ENCODE data around the gene WDFY2. TPM values are rescaled to one million over a fixed set of nuclear protein-coding genes. Genes with fewer than 3 reads are reported as not detected.

The WDFY2 gene
- total and polyA plus RNA-seq, 2 of the 13 experiments (the other 11 are each of a cell fraction or from before 2014, with no cell fraction given): 22.6 to 27.0 TPM

DNA sequence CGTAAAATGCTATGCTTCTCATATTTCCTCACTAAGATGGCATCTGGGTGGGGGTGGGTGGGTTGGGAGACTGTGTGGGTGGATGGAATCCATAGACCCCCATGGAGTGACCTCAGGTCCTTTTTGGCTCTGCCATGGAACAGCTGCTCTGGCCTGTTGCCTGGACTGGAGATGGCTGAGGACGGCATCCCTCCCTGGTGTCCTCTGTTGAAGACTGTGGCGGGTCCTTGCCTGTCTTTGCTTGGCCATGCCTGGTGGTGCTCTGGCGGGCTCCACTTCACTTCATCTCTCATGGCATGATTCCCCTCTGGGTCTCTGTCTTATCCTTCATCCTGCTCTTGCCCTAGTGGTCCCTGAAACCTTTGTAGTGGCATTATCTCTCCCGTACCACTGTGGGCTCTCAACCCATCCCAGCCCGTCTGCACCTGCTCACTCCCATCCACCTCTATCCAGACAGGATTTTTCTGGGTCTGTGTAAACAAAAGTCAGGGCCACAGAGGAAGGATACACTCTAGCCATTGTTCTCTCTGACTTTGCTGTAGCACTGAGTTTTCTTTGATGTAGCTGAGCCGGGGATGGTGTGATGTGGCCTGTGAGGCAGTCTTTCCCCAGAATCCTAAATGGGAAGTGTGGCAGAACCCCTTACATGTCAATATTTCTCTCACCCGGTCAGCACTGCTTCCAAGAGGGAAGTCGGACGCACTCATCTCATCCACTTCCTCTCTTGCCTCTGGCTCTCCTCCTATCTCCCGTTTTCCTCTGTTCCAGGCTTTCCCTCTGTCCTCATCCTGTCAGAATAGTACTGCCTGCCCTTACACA lies 36.1 kb downstream of the WDFY2 start (continued):
- TF ChIP-seq ZBTB40 (IDR thresholded peaks at IDR 0.05) (no peak), ZBTB40 (CRISPR knock-in tag; IDR thresholded peaks at IDR 0.05) (peak; percentile 57; the same call in 1 of the 2 replicates), CENPT (CRISPR knock-in tag; IDR thresholded peaks at IDR 0.05; ENCODE audit: low read depth) (no peak), TAF1 (CRISPR knock-in tag; IDR thresholded peaks at IDR 0.05) (0 out of 2 replicates have a peak, but pooled peaks have one; percentile 19), FOXO1 (CRISPR knock-in tag; IDR thresholded peaks at IDR 0.05) (peak; percentile 71; the same call in 1 of the 2 replicates), ZNF367 (CRISPR knock-in tag; IDR thresholded peaks at IDR 0.05; ENCODE audit: borderline replicate concordance) (no peak), SATB2 (CRISPR knock-in tag; IDR thresholded peaks at IDR 0.05) (no peak), ZNF792 (CRISPR knock-in tag; IDR thresholded peaks at IDR 0.05) (peak; percentile 79; the same call in 1 of the 2 replicates), FOSL2 (CRISPR knock-in tag; IDR thresholded peaks at IDR 0.05) (peak; percentile 73), ZNF3 (CRISPR knock-in tag; IDR thresholded peaks at IDR 0.05) (no peak), TFE3 (CRISPR knock-in tag; IDR thresholded peaks at IDR 0.05) (peak; percentile 44), TGIF2 (CRISPR knock-in tag; IDR thresholded peaks at IDR 0.05) (peak; percentile 60), PTBP1 (IDR thresholded peaks at IDR 0.05; ENCODE audit: low read depth, low read length, poor library complexity, severe bottlenecking) (no peak)
- TF ChIP-seq, protein P1, sequence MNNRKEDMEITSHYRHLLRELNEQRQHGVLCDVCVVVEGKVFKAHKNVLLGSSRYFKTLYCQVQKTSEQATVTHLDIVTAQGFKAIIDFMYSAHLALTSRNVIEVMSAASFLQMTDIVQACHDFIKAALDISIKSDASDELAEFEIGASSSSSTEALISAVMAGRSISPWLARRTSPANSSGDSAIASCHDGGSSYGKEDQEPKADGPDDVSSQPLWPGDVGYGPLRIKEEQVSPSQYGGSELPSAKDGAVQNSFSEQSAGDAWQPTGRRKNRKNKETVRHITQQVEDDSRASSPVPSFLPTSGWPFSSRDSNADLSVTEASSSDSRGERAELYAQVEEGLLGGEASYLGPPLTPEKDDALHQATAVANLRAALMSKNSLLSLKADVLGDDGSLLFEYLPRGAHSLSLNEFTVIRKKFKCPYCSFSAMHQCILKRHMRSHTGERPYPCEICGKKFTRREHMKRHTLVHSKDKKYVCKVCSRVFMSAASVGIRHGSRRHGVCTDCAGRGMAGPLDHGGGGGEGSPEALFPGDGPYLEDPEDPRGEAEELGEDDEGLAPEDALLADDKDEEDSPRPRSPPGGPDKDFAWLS (CRISPR knock-in tag; IDR thresholded peaks at IDR 0.05; ENCODE audit: borderline replicate concordance): no peak; the same call in 1 of the 2 replicates
- TF ChIP-seq, protein P2, sequence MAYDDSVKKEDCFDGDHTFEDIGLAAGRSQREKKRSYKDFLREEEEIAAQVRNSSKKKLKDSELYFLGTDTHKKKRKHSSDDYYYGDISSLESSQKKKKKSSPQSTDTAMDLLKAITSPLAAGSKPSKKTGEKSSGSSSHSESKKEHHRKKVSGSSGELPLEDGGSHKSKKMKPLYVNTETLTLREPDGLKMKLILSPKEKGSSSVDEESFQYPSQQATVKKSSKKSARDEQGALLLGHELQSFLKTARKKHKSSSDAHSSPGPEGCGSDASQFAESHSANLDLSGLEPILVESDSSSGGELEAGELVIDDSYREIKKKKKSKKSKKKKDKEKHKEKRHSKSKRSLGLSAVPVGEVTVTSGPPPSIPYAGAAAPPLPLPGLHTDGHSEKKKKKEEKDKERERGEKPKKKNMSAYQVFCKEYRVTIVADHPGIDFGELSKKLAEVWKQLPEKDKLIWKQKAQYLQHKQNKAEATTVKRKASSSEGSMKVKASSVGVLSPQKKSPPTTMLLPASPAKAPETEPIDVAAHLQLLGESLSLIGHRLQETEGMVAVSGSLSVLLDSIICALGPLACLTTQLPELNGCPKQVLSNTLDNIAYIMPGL (CRISPR knock-in tag; IDR thresholded peaks at IDR 0.05; ENCODE audit: borderline replicate concordance in 1 of 2, low read depth in 1 of 2): no peak

Measured in HepG2 (cell line).